Epithelial cell of esophagus (primary cell): ENCODE results near the gene NHSL2.

Experiments used
- DNase-seq: peaks from one replicate; pipeline ENCODE4 v3.0.0; 2010; ENCODE audit warnings: low read depth
- H3K4me3 ChIP-seq: 2 replicates; pipeline ENCODE4 v1.5.1; 2011; ENCODE audit warnings: mild to moderate bottlenecking, low read length, control low read depth
- TF ChIP-seq, protein P1 (sequence below): IDR thresholded peaks from 2 replicates; pipeline ENCODE4 v1.5.1; 2011; ENCODE audit warnings: low read depth, mild to moderate bottlenecking, low read length, control low read depth, inconsistent platforms; ENCODE audit not compliant: insufficient read depth; ENCODE audit errors: missing control alignments

NHSL2 gene

DNA sequence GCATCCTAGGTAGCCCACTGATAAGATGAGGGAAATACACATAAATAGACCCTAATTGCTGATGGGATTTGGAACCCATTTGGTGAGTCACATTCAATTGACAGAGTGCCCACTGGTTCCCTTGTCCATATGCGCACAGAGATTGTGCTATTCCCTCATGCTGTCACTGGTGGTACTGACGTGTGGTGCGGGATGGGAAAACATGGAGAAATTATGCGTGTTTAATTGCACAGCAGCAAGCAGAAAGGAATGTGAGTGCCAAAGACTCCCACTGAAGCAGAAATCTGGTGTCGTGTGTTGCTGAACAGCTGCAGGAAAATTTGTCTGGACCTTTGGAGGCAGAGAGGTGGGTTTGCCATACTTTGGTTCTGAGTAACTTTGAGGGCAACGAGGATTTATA is 92.2 kb downstream of the NHSL2 start:
- no peak for DNase-seq
- H3K4me3 ChIP-seq, result no peak overlapping the region
- TF ChIP-seq, protein P1, sequence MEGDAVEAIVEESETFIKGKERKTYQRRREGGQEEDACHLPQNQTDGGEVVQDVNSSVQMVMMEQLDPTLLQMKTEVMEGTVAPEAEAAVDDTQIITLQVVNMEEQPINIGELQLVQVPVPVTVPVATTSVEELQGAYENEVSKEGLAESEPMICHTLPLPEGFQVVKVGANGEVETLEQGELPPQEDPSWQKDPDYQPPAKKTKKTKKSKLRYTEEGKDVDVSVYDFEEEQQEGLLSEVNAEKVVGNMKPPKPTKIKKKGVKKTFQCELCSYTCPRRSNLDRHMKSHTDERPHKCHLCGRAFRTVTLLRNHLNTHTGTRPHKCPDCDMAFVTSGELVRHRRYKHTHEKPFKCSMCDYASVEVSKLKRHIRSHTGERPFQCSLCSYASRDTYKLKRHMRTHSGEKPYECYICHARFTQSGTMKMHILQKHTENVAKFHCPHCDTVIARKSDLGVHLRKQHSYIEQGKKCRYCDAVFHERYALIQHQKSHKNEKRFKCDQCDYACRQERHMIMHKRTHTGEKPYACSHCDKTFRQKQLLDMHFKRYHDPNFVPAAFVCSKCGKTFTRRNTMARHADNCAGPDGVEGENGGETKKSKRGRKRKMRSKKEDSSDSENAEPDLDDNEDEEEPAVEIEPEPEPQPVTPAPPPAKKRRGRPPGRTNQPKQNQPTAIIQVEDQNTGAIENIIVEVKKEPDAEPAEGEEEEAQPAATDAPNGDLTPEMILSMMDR, result no peak

DNA sequence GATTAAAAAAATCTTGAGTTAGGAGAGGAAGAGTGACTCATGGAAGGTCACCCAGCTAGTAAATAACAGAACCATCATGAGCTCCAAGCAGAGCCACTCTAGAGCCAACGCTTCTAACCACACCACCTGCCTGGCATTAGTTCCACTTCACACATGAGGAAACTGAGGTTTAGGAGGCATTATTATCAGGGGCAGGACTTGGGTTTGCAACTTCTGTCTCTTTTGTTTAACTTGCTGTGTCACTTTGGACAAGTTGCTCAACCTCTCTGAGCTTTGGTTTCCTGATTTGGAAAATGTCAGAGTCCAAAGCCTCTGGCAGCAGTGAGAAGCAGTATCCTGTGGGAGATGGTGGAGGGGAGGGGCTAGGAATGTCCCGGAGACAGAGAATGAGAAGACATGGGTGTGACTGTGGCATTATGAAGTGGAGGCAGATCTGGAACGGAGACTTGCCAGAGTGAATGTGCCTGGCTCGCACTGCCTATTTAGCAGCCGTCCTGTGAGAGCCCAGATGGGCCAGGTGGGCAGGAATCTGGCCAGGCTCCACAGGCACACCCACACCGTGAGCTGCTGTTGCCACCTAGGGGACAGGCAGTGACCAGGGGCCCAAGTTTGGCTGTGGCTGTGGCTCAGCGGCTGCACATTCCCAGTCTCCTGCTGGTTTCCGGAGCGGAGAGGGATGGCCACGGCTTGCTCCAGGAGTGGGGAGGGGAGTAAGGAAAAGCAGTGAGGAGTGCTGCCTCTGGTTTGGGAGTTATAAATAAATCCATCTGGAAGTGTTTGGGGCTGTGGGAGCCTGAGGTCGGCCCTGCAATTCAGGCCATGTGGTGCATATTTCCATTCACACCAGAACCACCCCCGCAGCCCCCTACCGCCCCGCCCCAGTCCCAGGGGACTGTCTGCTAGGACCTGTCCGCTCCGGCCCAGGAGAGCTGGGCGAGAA is 93.4 kb downstream of the NHSL2 start:
- no peak overlapping the region for H3K4me3 ChIP-seq
- TF ChIP-seq, protein P1, result no peak
- DNase-seq, result no peak

DNA sequence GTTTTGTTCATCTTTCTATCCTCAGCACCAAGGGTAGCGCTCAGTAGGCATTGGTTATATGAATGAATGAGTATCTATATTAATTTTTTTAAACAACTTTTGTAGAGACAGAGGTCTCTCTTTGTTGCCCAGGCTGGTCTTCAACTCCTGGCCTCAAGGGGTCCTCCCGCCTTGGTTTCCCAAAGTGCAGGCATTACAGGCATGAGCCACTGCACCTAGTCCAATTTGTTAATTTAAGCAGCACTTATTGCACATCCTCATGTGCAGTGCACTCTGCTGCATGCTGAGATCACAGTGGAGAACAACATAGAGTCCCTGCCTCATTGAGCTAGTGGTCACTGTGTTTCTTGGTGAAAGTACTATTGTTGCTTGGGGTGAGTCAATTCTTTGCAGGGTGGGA is 94.4 kb downstream of the NHSL2 start:
- TF ChIP-seq, protein P1, result no peak
- H3K4me3 ChIP-seq, result no peak overlapping the region
- DNase-seq, result no peak

DNA sequence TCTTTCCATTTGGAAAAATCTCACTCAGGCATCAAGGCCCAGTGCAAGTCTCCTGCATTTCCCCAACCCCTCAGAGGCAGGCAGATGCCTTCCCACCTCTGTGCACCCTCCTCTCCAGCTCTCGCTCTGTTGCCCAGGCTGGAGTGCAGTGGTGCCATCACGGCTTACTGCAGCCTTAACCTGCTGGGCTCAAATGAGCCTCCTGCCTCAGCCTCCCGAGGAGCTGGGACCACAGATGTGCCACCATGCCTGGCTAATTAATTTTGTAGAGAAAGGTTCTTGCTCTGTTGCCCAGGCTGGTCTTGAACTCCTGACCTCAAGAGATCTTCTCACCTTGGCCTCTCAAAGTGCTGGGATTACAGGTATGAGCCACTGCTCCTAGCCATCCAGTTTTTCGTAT is 95.8 kb downstream of the NHSL2 start:
- no peak overlapping the region for H3K4me3 ChIP-seq
- TF ChIP-seq, protein P1, result no peak
- no peak for DNase-seq

DNA sequence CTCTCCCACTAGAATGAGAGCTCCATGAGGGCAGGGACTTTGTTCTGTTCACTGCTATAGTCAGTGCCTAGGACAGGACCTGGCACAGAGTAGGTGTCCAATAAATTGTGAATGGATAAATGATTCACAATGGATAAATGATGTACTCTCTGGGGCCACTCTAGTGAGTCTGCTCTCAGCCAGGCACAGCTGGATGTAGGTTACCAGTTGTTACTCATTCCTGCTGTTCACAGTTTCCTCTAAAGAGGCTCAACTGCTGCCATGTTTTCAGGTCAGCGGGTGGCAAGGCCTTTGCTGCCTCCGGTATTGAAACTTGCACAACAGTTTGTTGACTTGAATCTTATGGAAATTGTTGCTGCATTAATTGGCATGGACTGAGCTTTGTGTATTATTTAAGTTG is 99.1 kb downstream of the NHSL2 start:
- DNase-seq, result no peak
- H3K4me3 ChIP-seq, result no peak overlapping the region
- TF ChIP-seq, protein P1, result no peak

DNA sequence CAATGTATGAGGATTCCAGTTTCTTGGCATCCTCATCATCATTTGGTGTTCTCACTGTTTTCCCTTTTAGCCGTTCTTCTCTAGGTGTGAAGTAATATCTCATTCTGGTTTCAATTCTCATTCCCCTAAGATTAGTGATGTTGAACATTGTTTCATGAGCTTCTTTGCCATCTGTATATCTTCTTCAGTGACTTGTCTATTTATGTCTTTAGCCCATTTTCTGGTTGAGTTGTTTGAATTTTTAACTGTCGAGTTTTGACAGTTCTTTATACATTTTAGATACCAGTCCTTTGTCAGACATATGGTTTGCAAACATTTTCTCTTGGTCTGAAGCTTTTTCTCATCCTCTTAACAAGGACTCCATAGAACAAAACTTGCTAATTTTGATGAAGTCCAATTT is 101.1 kb downstream of the NHSL2 start:
- TF ChIP-seq, protein P1, result no peak
- H3K4me3 ChIP-seq, result no peak overlapping the region
- DNase-seq, result no peak

DNA sequence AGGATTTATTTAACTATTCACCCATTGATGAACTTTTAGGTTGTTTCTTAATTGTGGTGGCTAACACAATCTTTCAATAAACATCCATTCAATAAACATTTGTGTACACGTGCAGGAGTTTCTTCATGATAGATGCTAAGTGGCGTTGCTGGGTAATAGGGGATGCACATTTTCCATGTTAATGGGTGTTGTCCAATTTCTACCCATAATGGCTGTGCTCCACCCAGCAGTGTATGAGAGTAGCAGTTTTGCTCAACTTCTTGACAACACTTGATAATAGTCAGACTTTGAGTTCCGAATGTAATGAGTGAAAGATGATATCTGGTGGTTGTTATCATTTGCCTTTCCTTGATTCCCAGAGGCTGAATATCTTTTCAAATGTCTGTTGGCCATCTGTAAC is 104.7 kb downstream of the NHSL2 start:
- TF ChIP-seq, protein P1, result no peak
- no peak for DNase-seq
- no peak overlapping the region for H3K4me3 ChIP-seq
